ENCODE data around the gene COX8A. TPM values are rescaled to one million over a fixed set of nuclear protein-coding genes. Genes with fewer than 3 reads are reported as not detected.

The COX8A gene
- total and polyA plus RNA-seq, 7 donors: 419 to 1,691 (median 659) TPM

DNA sequence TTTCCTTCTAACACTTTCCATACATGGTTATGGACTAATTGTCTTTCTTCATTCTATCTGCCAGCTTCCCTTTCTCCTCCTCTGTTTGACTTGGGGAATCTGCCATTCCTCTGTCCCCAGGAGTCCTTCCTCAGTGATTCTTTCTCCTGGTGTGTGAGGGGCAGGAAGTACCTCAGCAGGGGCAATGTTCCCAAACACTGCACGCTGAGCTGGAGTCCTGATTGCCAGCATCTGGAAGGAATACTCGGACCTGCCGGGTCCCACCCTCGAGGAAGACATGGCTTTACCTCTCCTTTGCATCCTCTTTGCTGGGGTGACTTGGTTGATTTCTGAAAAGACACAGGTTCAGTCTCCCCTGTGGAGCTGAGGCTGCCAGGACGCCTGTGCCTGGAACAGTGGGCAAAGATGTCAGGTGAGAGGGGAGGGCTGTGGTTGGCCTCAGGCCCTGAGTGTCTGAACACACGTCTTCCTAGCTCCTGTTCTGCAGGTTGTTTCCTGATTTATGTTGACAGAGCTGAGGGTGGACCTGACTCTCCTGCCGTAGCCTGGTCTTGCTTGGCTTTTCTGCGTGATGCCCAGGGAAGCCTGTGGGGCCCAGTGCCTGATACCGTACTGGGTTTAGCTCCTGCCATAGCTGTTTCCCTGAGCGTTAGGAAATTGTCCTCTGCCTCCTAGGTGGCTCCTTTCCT lies 4.3 kb downstream of the COX8A start:
- no peak overlapping the region for H3K4me3 ChIP-seq
- H3K36me3 ChIP-seq: peaks cover 0 to 9% (median 0%) of the 10 kb centered on the region in 4 donors
- WGBS, 2 donors: 71 to 83% methylated on average over 10 of the region's 10 CpGs
- intact Hi-C loops (cut with DNase I): no loop called here
- TF ChIP-seq POLR2AphosphoS5 (IDR thresholded peaks at IDR 0.05): no peak
- TF ChIP-seq, protein P1, sequence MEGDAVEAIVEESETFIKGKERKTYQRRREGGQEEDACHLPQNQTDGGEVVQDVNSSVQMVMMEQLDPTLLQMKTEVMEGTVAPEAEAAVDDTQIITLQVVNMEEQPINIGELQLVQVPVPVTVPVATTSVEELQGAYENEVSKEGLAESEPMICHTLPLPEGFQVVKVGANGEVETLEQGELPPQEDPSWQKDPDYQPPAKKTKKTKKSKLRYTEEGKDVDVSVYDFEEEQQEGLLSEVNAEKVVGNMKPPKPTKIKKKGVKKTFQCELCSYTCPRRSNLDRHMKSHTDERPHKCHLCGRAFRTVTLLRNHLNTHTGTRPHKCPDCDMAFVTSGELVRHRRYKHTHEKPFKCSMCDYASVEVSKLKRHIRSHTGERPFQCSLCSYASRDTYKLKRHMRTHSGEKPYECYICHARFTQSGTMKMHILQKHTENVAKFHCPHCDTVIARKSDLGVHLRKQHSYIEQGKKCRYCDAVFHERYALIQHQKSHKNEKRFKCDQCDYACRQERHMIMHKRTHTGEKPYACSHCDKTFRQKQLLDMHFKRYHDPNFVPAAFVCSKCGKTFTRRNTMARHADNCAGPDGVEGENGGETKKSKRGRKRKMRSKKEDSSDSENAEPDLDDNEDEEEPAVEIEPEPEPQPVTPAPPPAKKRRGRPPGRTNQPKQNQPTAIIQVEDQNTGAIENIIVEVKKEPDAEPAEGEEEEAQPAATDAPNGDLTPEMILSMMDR (IDR thresholded peaks at IDR 0.05): no peak
- TF ChIP-seq POLR2A (IDR thresholded peaks at IDR 0.05): no peak
- no peak for TF ChIP-seq EP300 (IDR thresholded peaks at IDR 0.05)
- DNase-seq: no peak
- peaks cover 0 to 27% (median 24%) of the 10 kb centered on the region in 4 donors for H3K4me1 ChIP-seq
- peak overlapping the region in 3 of 4 donors; percentile 10 to 32 (median 27) for H3K27ac ChIP-seq
- H3K27me3 ChIP-seq: no peaks in the 10 kb centered on the region
- no peaks in the 10 kb centered on the region for H3K9me3 ChIP-seq

DNA sequence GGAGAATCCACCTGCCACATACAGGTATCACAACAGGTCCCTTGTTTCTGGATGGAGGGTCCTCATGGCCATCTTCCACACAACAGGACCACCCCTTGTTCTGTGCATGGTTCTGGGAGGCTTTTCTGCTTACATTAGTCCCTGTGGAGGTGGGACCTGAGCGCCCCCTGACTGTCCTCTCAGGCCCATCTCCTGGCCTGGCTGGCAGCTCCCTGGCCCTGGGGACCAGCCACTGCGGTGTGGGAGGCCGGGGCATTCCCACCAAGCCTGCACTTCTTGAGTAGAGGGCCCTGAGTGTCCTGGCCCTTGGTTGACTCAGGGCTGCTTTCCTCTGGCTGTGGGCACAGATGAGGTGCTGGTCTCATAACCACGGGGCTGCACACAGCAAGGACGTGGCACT lies 5.0 kb downstream of the COX8A start:
- WGBS, 2 donors: 94 to 95% methylated on average over 5 of the region's 5 CpGs
- Histone ChIP-seq H3K9me3 (no peaks in the 10 kb centered on the region), H3K27me3 (no peaks in the 10 kb centered on the region), H3K4me1 (peaks cover 0 to 27% (median 23%) of the 10 kb centered on the region in 4 donors), H3K4me3 (no peak overlapping the region), H3K36me3 (peaks cover 0 to 9% (median 0%) of the 10 kb centered on the region in 4 donors), H3K27ac (peak overlapping the region; percentile 10 to 32 (median 24))
- TF ChIP-seq, protein P1 (IDR thresholded peaks at IDR 0.05): no peak
- TF ChIP-seq POLR2A (IDR thresholded peaks at IDR 0.05): no peak
- no peak for TF ChIP-seq EP300 (IDR thresholded peaks at IDR 0.05)
- TF ChIP-seq POLR2AphosphoS5 (IDR thresholded peaks at IDR 0.05): no peak
- no peak for DNase-seq
- intact Hi-C loops (cut with DNase I): no loop called here

DNA sequence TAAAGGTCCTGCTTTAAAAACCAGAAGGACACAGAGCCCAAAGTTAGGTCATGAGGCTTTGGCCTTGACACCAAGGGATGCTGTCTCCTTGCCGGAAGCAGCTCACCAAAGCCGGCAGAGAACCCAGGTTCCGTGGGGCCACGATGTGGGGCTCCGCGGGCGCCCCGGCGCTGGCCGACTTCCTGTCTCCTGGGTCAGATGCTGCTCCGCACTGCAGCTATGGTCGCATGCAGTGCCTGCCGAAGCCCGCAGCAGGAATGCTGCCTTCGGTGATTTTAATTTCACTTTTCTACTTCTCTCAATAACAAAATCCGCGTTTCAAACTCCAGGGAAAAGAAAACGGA lies 11.4 kb downstream of the COX8A start:
- peak overlapping the region; percentile 86 to 88 (median 88) for H3K27ac ChIP-seq

GRCh38 chr11:63986156-63986931 lies 11.9 kb downstream of the COX8A start, which contains the start of gene OTUB1:
OTUB1 (plus strand) TSS chr11:63986438; CDS start chr11:63986457, 19 bp downstream.
- whole genome bisulfite sequencing, 2 donors: 0 to 1% methylated on average over 63 of the region's 63 CpGs
- H3K36me3 ChIP-seq: peaks cover 7 to 33% (median 12%) of the 10 kb centered on the region in 4 donors
- TF ChIP-seq EP300 (IDR thresholded peaks at IDR 0.05) (no peak), POLR2AphosphoS5 (IDR thresholded peaks at IDR 0.05) (peak; percentile 53 to 75 (median 72)), POLR2A (IDR thresholded peaks at IDR 0.05) (peak in 1 of 2 donors; percentile 46)
- peak within 1 kb of the TSS; percentile 64 to 95 (median 94) for H3K4me3 ChIP-seq
- no peaks in the 10 kb centered on the region for H3K27me3 ChIP-seq
- H3K4me1 ChIP-seq: peaks cover 0 to 30% (median 23%) of the 10 kb centered on the region in 4 donors
- intact Hi-C loops (cut with DNase I): no loop called here
- no peaks in the 10 kb centered on the region for H3K9me3 ChIP-seq
- peak within 1 kb of the TSS; percentile 86 to 88 (median 88) for H3K27ac ChIP-seq
- peak; percentile 95 for DNase-seq

More for the DNA sequence above, 11.4 kb downstream of the COX8A start:
- 1% methylated on average over 18 of the region's 18 CpGs for WGBS, 2 donors
- no peak for TF ChIP-seq POLR2AphosphoS5 (IDR thresholded peaks at IDR 0.05)
- no peak for TF ChIP-seq POLR2A (IDR thresholded peaks at IDR 0.05)
- no peak for TF ChIP-seq EP300 (IDR thresholded peaks at IDR 0.05)
- TF ChIP-seq, protein P1 (IDR thresholded peaks at IDR 0.05): no peak
- H3K4me3 ChIP-seq: peak overlapping the region; percentile 64 to 95 (median 94)
- peaks cover 3 to 27% (median 10%) of the 10 kb centered on the region in 4 donors for H3K36me3 ChIP-seq
- H3K4me1 ChIP-seq: peaks cover 0 to 30% (median 23%) of the 10 kb centered on the region in 4 donors
- H3K27me3 ChIP-seq: no peaks in the 10 kb centered on the region
- intact Hi-C loops (cut with DNase I): no loop called here
- no peaks in the 10 kb centered on the region for H3K9me3 ChIP-seq
- DNase-seq: no peak

All from sigmoid colon (tissue), 7 donors.